HCT116 (cell line): ENCODE measurements around the gene SLC10A3. TPM values are rescaled to one million over a fixed set of nuclear protein-coding genes. Genes with fewer than 3 reads are reported as not detected.

Experiments
- ATAC-seq: fragments of 200-7000 bp; cut with Tn5 transposase; 2 replicates; pipeline ENCODE4 v1.9.1; 2020; ENCODE audit warnings: mild to moderate bottlenecking, moderate library complexity
- BruUV-seq: library from RNA; stranded (reverse); fragments of 400-500 nt; replicated peaks from 2 replicates; lab custom pipeline; 2021; lab: Mats Ljungman, UMichigan
- CTCF ChIA-PET: fragments of 300-600 bp; sonication (Branson Sonifier 250); formaldehyde crosslinking; loops from one replicate; lab custom pipeline; 2021; ENCODE audit warnings: antibody characterized with exemption; lab: Charles Lee
- POLR2A ChIA-PET: fragments of 300-600, 350-600 bp; sonication (Branson Sonifier 250); formaldehyde crosslinking; loops from one replicate; lab custom pipeline; 2021; ENCODE audit warnings: antibody characterized with exemption; lab: Charles Lee
- RAD21 ChIA-PET, 2 experiments: fragments of 300-600 bp; sonication (Branson Sonifier 250); formaldehyde crosslinking; loops; one replicate each; lab custom pipeline; 2023; ENCODE audit warnings: low total read pairs in 2 of 2; ENCODE audit not compliant: uncharacterized antibody in 2 of 2, unreplicated experiment in 2 of 2, low non-redundant PET in 1 of 2; lab: Charles Lee
- DNase-seq: peaks from one replicate; pipeline ENCODE4 v3.0.0-alpha.2; 2010; ENCODE audit warnings: low read depth, low spot score
- H2AFZ ChIP-seq: fragments of 200-600 bp; shearing (Covaris generic), sonication (generic); 2 replicates; pipeline ENCODE4 v1.6.1; 2017; ENCODE audit warnings: low read depth, mixed run types, mixed read lengths, antibody characterized with exemption, low read length; ENCODE audit not compliant: poor library complexity, severe bottlenecking
- H3K27ac ChIP-seq: 2 replicates; pipeline ENCODE4 v1.5.1; 2012; ENCODE audit warnings: low read depth, low read length
- H3K27me3 ChIP-seq: fragments of 200-600 bp; sonication (generic); 2 replicates; pipeline ENCODE4 v1.6.1; 2016; ENCODE audit warnings: mixed run types, low read length, mixed read lengths; ENCODE audit not compliant: insufficient read depth
- H3K36me3 ChIP-seq, 2 experiments: fragments of 200-500 bp in 1 of 2; fragments of 200-600 bp in 1 of 2; sonication (Bioruptor generic) in 1 of 2; sonication (generic) in 1 of 2; 2 replicates each; pipeline versions ENCODE4 v1.5.1 to v1.6.1; 2014 to 2016; ENCODE audit warnings: low read length in 2 of 2, inconsistent platforms in 1 of 2, mixed read lengths in 1 of 2, mixed run types in 1 of 2; ENCODE audit not compliant: insufficient read depth in 2 of 2, control insufficient read depth in 1 of 2
- H3K4me1 ChIP-seq, 2 experiments: fragments of 200-600 bp in 1 of 2; sonication (generic) in 1 of 2; 2 replicates each; pipeline versions ENCODE4 v1.5.1 to v1.6.1; 2012 to 2017; ENCODE audit warnings: low read length in 2 of 2, inconsistent platforms in 1 of 2, mild to moderate bottlenecking in 1 of 2, mixed read lengths in 1 of 2, mixed run types in 1 of 2, moderate library complexity in 1 of 2; ENCODE audit not compliant: insufficient read depth in 2 of 2, control insufficient read depth in 1 of 2
- H3K4me2 ChIP-seq: fragments of 200-600 bp; sonication (generic); 2 replicates; pipeline ENCODE4 v1.6.1; 2017; ENCODE audit warnings: mixed run types, low read length, mixed read lengths
- H3K4me3 ChIP-seq, 2 experiments: fragments of 200-600 bp in 1 of 2; sonication (generic) in 1 of 2; replicated peaks in 1 of 2; 2 replicates each; pipeline ENCODE4 v1.5.1; 2011 to 2016; ENCODE audit warnings: low read length in 2 of 2, control low read depth in 1 of 2, low read depth in 1 of 2, mild to moderate bottlenecking in 1 of 2, mixed read lengths in 1 of 2, mixed run types in 1 of 2
- H3K79me2 ChIP-seq: fragments of 200-600 bp; sonication (generic); 2 replicates; pipeline ENCODE4 v1.6.1; 2017; ENCODE audit warnings: mild to moderate bottlenecking, mixed run types, low read length, moderate library complexity, mixed read lengths; ENCODE audit not compliant: insufficient read depth
- H3K9ac ChIP-seq: fragments of 200-600 bp; sonication (generic); 2 replicates; pipeline ENCODE4 v1.6.1; 2016; ENCODE audit warnings: low read length, mixed read lengths
- H3K9me2 ChIP-seq: fragments of 200-600 bp; sonication (generic), shearing (Covaris generic); 2 replicates; pipeline ENCODE4 v1.6.1; 2017; ENCODE audit warnings: mixed run types, mild to moderate bottlenecking, moderate library complexity; ENCODE audit not compliant: insufficient read depth
- H3K9me3 ChIP-seq, 2 experiments: fragments of 200-500 bp in 1 of 2; fragments of 200-600 bp in 1 of 2; sonication (Bioruptor generic) in 1 of 2; sonication (generic) in 1 of 2; 2 replicates each; pipeline ENCODE4 v1.6.1; 2014 to 2017; ENCODE audit warnings: low read length in 2 of 2, mixed read lengths in 2 of 2, inconsistent platforms in 1 of 2, low read depth in 1 of 2, mild to moderate bottlenecking in 1 of 2, mixed run types in 1 of 2, moderate library complexity in 1 of 2; ENCODE audit not compliant: control insufficient read depth in 1 of 2, insufficient read depth in 1 of 2
- H4K20me1 ChIP-seq: fragments of 200-600 bp; sonication (generic), shearing (Covaris generic); 2 replicates; pipeline ENCODE4 v1.6.1; 2017; ENCODE audit warnings: mixed run types, mild to moderate bottlenecking, moderate library complexity; ENCODE audit not compliant: insufficient read depth
- CBX3 ChIP-seq: IDR thresholded peaks from 2 replicates; pipeline ENCODE4 v1.6.1; 2012; ENCODE audit warnings: low read depth
- CEBPB ChIP-seq: IDR thresholded peaks from 2 replicates; pipeline ENCODE4 v1.6.1; 2012; ENCODE audit warnings: low read depth
- ELF1 ChIP-seq: IDR thresholded peaks from 2 replicates; pipeline ENCODE4 v1.6.1; 2012; ENCODE audit warnings: low read depth, borderline replicate concordance
- EZH2 ChIP-seq: fragments of 200-600 bp; sonication (generic); IDR thresholded peaks from 2 replicates; pipeline ENCODE4 v1.6.1; 2017; ENCODE audit warnings: antibody characterized with exemption, mixed run types
- EZH2phosphoT487 ChIP-seq: fragments of 200-600 bp; IDR thresholded peaks from 2 replicates; pipeline ENCODE4 v1.6.1; 2018; ENCODE audit warnings: antibody characterized with exemption, borderline replicate concordance
- FOSL1 ChIP-seq: IDR thresholded peaks from 2 replicates; pipeline ENCODE4 v1.6.1; 2012; ENCODE audit warnings: low read depth
- JUND ChIP-seq: IDR thresholded peaks from 2 replicates; pipeline ENCODE4 v1.6.1; 2012
- POLR2A ChIP-seq: IDR thresholded peaks from 2 replicates; pipeline ENCODE4 v1.7.0; 2011; ENCODE audit warnings: borderline replicate concordance; ENCODE audit not compliant: insufficient read depth, insufficient read length; ENCODE audit errors: extremely low read depth
- RAD21 ChIP-seq: IDR thresholded peaks from 2 replicates; pipeline ENCODE4 v1.6.1; 2012; ENCODE audit warnings: low read depth, mild to moderate bottlenecking
- REST ChIP-seq: IDR thresholded peaks from 2 replicates; pipeline ENCODE4 v1.6.1; 2012; ENCODE audit warnings: low read depth
- SRF ChIP-seq: IDR thresholded peaks from 2 replicates; pipeline ENCODE4 v1.6.1; 2012; ENCODE audit warnings: low read depth
- TCF7L2 ChIP-seq: IDR thresholded peaks from 2 replicates; pipeline ENCODE4 v1.7.0; 2011; ENCODE audit warnings: borderline replicate concordance, inconsistent platforms; ENCODE audit not compliant: insufficient read depth, insufficient read length; ENCODE audit errors: extremely low read depth
- YY1 ChIP-seq: IDR thresholded peaks from 2 replicates; pipeline ENCODE4 v1.6.1; 2011; ENCODE audit warnings: low read length, low read depth, moderate library complexity, mild to moderate bottlenecking; ENCODE audit not compliant: insufficient replicate concordance; ENCODE audit errors: extremely low read depth
- ZNF274 ChIP-seq: fragments of 200-500 bp; sonication (Bioruptor generic); IDR thresholded peaks from 2 replicates; pipeline ENCODE4 v1.6.1; 2014; ENCODE audit warnings: mild to moderate bottlenecking, low read depth, low read length, inconsistent platforms
- intact Hi-C: fragments of 100-400 bp; cut with micrococcal nuclease; formaldehyde crosslinking; loops from 2 replicates; pipeline ENCODE4 v1.10.0; 2022
- total RNA-seq: library from RNA; stranded (reverse); gene quantifications from one replicate; pipeline ENCODE4 v1.2.1, GENCODE V29; 2021; ENCODE audit not compliant: unreplicated experiment
- TF ChIP-seq, protein P1 (sequence below): IDR thresholded peaks from 2 replicates; pipeline ENCODE4 v1.6.1; 2011; ENCODE audit warnings: mild to moderate bottlenecking, low read length, moderate library complexity; ENCODE audit not compliant: insufficient replicate concordance; ENCODE audit errors: extremely low read depth
- TF ChIP-seq, protein P2 (sequence below): IDR thresholded peaks from 2 replicates; pipeline ENCODE4 v1.6.1; 2012
- TF ChIP-seq, protein P3 (sequence below), 3 experiments: fragments of 200-600 bp in 1 of 3; sonication (generic) in 1 of 3; IDR thresholded peaks in 2 of 3; conservative IDR thresholded peaks in 1 of 3; 2 replicates each; pipeline ENCODE4 v1.5.1; 2012 to 2017; ENCODE audit warnings: low read depth in 2 of 3, low read length in 2 of 3, antibody characterized with exemption in 1 of 3, borderline replicate concordance in 1 of 3, control low read depth in 1 of 3, mild to moderate bottlenecking in 1 of 3, mixed read lengths in 1 of 3, mixed run types in 1 of 3, moderate library complexity in 1 of 3; ENCODE audit not compliant: insufficient read depth in 1 of 3

SLC10A3 gene
- total RNA-seq, 1 experiment from 2014 or later = 16.2 TPM

GRCh38 chrX:154508384-154508745 lies 17.9 kb upstream of the SLC10A3 start:
- TF ChIP-seq CEBPB (no peak), REST (no peak), SRF (no peak), POLR2A (no peak), ZNF274 (no peak), YY1 (no peak), EZH2 (no peak), RAD21 (no peak), ELF1 (no peak), TCF7L2 (no peak), FOSL1 (no peak), CBX3 (no peak), JUND (no peak), EZH2phosphoT487 (no peak)
- TF ChIP-seq, protein P1, sequence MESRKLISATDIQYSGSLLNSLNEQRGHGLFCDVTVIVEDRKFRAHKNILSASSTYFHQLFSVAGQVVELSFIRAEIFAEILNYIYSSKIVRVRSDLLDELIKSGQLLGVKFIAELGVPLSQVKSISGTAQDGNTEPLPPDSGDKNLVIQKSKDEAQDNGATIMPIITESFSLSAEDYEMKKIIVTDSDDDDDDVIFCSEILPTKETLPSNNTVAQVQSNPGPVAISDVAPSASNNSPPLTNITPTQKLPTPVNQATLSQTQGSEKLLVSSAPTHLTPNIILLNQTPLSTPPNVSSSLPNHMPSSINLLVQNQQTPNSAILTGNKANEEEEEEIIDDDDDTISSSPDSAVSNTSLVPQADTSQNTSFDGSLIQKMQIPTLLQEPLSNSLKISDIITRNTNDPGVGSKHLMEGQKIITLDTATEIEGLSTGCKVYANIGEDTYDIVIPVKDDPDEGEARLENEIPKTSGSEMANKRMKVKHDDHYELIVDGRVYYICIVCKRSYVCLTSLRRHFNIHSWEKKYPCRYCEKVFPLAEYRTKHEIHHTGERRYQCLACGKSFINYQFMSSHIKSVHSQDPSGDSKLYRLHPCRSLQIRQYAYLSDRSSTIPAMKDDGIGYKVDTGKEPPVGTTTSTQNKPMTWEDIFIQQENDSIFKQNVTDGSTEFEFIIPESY = no peak
- TF ChIP-seq, protein P2, sequence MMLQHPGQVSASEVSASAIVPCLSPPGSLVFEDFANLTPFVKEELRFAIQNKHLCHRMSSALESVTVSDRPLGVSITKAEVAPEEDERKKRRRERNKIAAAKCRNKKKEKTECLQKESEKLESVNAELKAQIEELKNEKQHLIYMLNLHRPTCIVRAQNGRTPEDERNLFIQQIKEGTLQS = no peak
- TF ChIP-seq, protein P3, sequence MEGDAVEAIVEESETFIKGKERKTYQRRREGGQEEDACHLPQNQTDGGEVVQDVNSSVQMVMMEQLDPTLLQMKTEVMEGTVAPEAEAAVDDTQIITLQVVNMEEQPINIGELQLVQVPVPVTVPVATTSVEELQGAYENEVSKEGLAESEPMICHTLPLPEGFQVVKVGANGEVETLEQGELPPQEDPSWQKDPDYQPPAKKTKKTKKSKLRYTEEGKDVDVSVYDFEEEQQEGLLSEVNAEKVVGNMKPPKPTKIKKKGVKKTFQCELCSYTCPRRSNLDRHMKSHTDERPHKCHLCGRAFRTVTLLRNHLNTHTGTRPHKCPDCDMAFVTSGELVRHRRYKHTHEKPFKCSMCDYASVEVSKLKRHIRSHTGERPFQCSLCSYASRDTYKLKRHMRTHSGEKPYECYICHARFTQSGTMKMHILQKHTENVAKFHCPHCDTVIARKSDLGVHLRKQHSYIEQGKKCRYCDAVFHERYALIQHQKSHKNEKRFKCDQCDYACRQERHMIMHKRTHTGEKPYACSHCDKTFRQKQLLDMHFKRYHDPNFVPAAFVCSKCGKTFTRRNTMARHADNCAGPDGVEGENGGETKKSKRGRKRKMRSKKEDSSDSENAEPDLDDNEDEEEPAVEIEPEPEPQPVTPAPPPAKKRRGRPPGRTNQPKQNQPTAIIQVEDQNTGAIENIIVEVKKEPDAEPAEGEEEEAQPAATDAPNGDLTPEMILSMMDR (IDR thresholded peaks at IDR 0.05 in 2 of 3, conservative IDR thresholded peaks at IDR 0.05 in 1 of 3; ENCODE audit: borderline replicate concordance in 1 of 3, insufficient read depth in 1 of 3, low read depth in 2 of 3, low read length in 2 of 3) = no peak
- RAD21 ChIA-PET = no interaction called here
- DNase-seq = no peak
- H3K9me3 ChIP-seq = no peaks in the 10 kb centered on the region
- H3K4me2 ChIP-seq = no peak overlapping the region
- H3K79me2 ChIP-seq = no peaks in the 10 kb centered on the region
- H3K4me1 ChIP-seq = peaks cover 0 to 5% of the 10 kb centered on the region in 2 experiments; a peak in 1 of 4 replicates
- no peak overlapping the region for H2AFZ ChIP-seq
- no peak overlapping the region for H3K27ac ChIP-seq
- no peak overlapping the region for H3K9ac ChIP-seq
- H3K4me3 ChIP-seq = no peak overlapping the region
- CTCF ChIA-PET = no interaction called here
- POLR2A ChIA-PET = no interaction called here
- no peaks in the 10 kb centered on the region for H3K36me3 ChIP-seq
- H4K20me1 ChIP-seq = no peaks in the 10 kb centered on the region
- no peaks in the 10 kb centered on the region for H3K27me3 ChIP-seq
- no peak for ATAC-seq
- intact Hi-C loops = no loop called here
- no TSS peak for BruUV-seq
- H3K9me2 ChIP-seq = no peaks in the 10 kb centered on the region
